Ishikawa (cell line): Measurements from ENCODE around the gene CCDC183.
A peak's percentile ranks its signal among the peaks of the same experiment; 100 is the strongest.

Experiments used
- CEBPB ChIP-seq: IDR thresholded peaks from 2 replicates; pipeline ENCODE4 v1.6.1; 2012
- CREB1 ChIP-seq: IDR thresholded peaks from 2 replicates; pipeline ENCODE4 v1.6.1; 2012; ENCODE audit warnings: low read depth
- EGR1 ChIP-seq: IDR thresholded peaks from 2 replicates; pipeline ENCODE4 v1.6.1; 2012
- EP300 ChIP-seq: IDR thresholded peaks from 2 replicates; pipeline ENCODE4 v1.6.1; 2012; ENCODE audit warnings: borderline replicate concordance
- FOXM1 ChIP-seq: IDR thresholded peaks from 2 replicates; pipeline ENCODE4 v1.6.1; 2012; ENCODE audit warnings: low read depth, borderline replicate concordance
- NFIC ChIP-seq: IDR thresholded peaks from 2 replicates; pipeline ENCODE4 v1.6.1; 2012
- RAD21 ChIP-seq: IDR thresholded peaks from 2 replicates; pipeline ENCODE4 v1.6.1; 2012; ENCODE audit warnings: low read depth
- TAF1 ChIP-seq: IDR thresholded peaks from 2 replicates; pipeline ENCODE4 v1.6.1; 2012; ENCODE audit warnings: low read depth, mild to moderate bottlenecking
- TCF12 ChIP-seq: IDR thresholded peaks from 2 replicates; pipeline ENCODE4 v1.6.1; 2012; ENCODE audit warnings: low read depth
- TEAD4 ChIP-seq: IDR thresholded peaks from 2 replicates; pipeline ENCODE4 v1.6.1; 2012
- YY1 ChIP-seq: IDR thresholded peaks from 2 replicates; pipeline ENCODE4 v1.6.1; 2012; ENCODE audit warnings: low read depth
- ZBTB7A ChIP-seq: IDR thresholded peaks from 2 replicates; pipeline ENCODE4 v1.6.1; 2012; ENCODE audit warnings: low read depth
- TF ChIP-seq, protein P1 (sequence below): IDR thresholded peaks from 2 replicates; pipeline ENCODE4 v1.6.1; 2012; ENCODE audit warnings: low read depth, mild to moderate bottlenecking
- TF ChIP-seq, protein P2 (sequence below): IDR thresholded peaks from 2 replicates; pipeline ENCODE4 v1.6.1; 2012
- TF ChIP-seq, protein P3 (sequence below): IDR thresholded peaks from 2 replicates; pipeline ENCODE4 v1.6.1; 2012

The CCDC183 gene

DNA sequence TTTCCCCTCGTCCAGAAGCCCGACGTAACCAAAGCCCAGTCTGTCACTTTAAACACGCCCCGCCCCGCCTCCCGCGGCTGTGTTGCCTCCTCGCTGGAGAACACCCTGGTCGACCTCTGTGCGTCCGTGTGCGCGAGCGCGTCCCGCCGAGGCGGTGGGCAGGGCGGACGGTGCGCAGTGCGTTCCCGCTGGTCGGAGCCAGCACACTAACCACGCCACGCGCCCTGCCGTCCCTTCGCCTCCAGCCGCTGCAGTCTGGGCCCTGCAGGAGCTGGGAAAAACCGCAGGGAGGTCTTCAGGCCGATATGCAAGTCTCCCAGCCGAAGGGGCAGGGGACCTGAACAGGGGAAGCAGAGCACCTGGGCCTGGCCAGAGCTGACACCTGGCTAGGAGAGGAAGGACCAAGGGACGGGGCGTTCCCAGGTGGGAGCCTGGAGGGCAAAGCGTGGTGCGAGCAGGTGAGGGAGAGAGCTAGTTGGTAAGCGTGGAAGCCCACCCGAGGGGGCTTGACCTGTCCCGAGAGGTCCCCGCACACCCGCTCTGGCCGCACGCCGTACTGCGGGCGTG lies 51.8 kb downstream of the CCDC183 start:
- TF ChIP-seq TEAD4 (0 out of 2 replicates have a peak, but pooled peaks have one; percentile 1), NFIC (peak; percentile 22; the same call in 1 of the 2 replicates), RAD21 (no peak), TCF12 (0 out of 2 replicates have a peak, but pooled peaks have one; percentile 6), EP300 (no peak; the same call in 1 of the 2 replicates), EGR1 (no peak), CREB1 (no peak), YY1 (peak; percentile 55), FOXM1 (no peak), ZBTB7A (peak; percentile 90; the same call in 1 of the 2 replicates), CEBPB (no peak), TAF1 (peak; percentile 69)
- TF ChIP-seq, protein P1, sequence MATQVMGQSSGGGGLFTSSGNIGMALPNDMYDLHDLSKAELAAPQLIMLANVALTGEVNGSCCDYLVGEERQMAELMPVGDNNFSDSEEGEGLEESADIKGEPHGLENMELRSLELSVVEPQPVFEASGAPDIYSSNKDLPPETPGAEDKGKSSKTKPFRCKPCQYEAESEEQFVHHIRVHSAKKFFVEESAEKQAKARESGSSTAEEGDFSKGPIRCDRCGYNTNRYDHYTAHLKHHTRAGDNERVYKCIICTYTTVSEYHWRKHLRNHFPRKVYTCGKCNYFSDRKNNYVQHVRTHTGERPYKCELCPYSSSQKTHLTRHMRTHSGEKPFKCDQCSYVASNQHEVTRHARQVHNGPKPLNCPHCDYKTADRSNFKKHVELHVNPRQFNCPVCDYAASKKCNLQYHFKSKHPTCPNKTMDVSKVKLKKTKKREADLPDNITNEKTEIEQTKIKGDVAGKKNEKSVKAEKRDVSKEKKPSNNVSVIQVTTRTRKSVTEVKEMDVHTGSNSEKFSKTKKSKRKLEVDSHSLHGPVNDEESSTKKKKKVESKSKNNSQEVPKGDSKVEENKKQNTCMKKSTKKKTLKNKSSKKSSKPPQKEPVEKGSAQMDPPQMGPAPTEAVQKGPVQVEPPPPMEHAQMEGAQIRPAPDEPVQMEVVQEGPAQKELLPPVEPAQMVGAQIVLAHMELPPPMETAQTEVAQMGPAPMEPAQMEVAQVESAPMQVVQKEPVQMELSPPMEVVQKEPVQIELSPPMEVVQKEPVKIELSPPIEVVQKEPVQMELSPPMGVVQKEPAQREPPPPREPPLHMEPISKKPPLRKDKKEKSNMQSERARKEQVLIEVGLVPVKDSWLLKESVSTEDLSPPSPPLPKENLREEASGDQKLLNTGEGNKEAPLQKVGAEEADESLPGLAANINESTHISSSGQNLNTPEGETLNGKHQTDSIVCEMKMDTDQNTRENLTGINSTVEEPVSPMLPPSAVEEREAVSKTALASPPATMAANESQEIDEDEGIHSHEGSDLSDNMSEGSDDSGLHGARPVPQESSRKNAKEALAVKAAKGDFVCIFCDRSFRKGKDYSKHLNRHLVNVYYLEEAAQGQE = no peak
- TF ChIP-seq, protein P2, sequence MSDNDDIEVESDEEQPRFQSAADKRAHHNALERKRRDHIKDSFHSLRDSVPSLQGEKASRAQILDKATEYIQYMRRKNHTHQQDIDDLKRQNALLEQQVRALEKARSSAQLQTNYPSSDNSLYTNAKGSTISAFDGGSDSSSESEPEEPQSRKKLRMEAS = peak; percentile 91
- TF ChIP-seq, protein P3, sequence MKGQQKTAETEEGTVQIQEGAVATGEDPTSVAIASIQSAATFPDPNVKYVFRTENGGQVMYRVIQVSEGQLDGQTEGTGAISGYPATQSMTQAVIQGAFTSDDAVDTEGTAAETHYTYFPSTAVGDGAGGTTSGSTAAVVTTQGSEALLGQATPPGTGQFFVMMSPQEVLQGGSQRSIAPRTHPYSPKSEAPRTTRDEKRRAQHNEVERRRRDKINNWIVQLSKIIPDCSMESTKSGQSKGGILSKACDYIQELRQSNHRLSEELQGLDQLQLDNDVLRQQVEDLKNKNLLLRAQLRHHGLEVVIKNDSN = peak; percentile 3; the same call in 1 of the 2 replicates

DNA sequence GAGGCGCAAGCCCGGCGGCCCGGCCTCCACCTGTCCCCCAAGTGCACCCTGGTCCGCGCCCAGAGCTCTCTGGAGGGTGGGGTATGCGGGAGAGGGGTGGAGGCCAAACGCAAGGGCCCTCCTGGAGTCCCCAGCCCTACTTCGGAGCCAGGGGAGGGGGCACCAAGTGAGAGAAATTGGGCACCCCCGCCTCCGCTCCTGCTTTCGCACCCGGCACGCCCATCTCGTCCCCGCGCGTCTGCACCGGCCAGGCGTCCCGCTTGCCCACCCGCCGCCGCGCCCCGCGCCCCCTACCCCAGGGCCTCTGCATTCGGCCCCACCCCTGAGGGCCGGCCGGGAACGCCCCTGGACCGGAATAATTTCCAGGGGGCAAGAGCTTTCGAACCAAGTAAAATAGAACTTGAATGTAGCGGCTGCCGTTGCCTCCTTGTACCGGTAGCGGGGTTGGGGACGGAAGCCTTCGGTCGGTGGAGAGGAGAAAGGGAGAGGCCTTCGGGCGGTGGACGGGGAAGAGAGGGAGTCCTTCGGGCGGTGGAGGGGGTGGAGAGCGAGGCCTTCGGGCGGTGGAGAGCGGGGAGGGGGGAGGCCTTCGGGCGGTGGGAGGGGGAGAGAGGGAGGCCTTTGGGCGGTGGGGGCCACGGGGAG lies 52.4 kb downstream of the CCDC183 start:
- no peak for TF ChIP-seq FOXM1
- peak; percentile 95 for TF ChIP-seq ZBTB7A

DNA sequence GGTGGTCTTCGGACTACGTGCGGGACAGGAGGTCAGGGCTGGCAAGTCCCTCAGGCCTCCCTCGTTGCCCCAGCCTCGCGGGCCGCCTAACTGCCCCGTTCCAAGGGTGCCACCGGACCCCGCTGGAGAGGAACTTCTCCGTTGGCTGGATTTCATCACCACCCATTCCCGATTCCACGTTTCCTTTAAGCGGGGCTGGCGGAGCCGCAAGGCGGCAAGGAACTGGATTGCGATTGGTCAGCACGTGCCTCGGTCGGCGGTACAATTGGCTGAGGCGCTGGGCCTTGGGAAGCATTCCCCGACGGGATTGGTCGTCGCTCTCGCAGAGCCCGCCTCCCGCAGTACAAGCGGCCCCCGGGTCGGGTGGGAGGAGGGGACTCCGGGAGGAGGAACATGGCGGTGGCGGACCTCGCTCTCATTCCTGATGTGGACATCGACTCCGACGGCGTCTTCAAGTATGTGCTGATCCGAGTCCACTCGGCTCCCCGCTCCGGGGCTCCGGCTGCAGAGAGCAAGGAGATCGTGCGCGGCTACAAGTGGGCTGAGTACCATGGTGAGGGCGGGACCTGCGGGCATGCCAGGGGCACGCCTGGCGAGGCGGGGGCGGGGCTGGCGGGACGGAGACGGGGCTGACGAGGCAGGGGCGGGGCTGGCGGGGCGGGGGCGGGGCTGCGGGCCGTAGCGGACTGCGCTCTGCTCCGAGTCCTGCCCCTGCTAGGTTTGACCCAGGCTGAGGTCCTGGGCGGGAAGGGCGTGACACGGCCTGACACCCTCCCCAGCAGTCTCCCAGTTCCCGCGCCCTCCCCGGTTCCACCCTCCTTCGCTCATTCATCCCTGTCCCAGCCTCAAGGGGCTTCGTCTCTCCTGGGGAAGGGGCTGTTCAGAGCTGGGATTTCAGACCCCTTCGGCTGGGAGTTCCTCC lies 53.2 kb downstream of the CCDC183 start, which contains the start of gene PHPT1:
PHPT1 (plus strand) TSS at position 372 of the 922 bp plus-strand sequence; CDS start at position 394, 22 bp downstream.
- TF ChIP-seq, protein P3 = peak; percentile 87
- peak; percentile 68 for TF ChIP-seq TAF1
- peak; percentile 69 for TF ChIP-seq TCF12
- TF ChIP-seq CEBPB = peak; percentile 85
- TF ChIP-seq EP300 = no peak
- peak; percentile 30; the same call in 1 of the 2 replicates for TF ChIP-seq NFIC
- no peak for TF ChIP-seq EGR1
- peak; percentile 84 for TF ChIP-seq YY1
- TF ChIP-seq, protein P2 = peak; percentile 95
- TF ChIP-seq FOXM1 = no peak
- TF ChIP-seq TEAD4 = peak; percentile 39
- no peak for TF ChIP-seq ZBTB7A
- TF ChIP-seq CREB1 = peak; percentile 45
- TF ChIP-seq, protein P1 = no peak
- no peak for TF ChIP-seq RAD21

DNA sequence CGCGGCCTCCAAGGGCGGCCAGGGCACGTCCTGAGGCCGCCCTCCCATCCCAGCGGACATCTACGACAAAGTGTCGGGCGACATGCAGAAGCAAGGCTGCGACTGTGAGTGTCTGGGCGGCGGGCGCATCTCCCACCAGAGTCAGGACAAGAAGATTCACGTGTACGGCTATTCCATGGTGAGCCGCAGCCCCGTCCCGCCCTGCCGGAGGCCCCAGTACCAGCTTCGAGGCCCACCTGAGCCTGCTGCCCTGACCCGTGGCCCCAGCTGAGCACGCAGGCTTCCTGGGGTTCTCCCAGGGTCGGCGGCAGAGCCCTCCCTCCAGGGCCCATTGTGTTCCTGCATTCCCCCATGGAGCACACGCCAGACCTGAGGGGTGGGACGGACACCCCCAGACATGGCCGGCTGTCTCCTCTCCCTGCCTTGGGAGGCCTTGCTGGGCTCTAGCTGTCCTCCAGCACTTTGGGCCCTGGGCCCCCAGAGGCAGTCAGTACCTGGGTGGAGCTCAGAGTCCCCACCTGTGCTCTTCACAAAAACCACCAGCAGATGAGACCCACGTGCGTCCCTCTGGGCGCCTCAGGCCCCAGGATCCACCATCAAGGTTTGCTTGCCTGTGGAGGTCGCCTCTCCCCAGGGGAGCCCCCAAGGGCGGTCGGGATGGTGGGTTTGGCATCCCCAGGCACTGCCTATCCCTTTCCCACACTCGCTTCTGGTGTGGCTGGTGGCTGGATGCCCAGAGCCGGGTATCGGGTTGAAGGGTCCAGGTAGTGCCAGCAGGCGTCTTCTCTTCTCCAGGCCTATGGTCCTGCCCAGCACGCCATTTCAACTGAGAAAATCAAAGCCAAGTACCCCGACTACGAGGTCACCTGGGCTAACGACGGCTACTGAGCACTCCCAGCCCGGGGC lies 54.1 kb downstream of the CCDC183 start:
- TF ChIP-seq FOXM1 (no peak), EGR1 (no peak), EP300 (no peak), YY1 (no peak), CEBPB (no peak)
- TF ChIP-seq, protein P3 = no peak
- TF ChIP-seq, protein P1 = no peak
